NOMO-1 treated with DMSO at 0.1 percent for 48 hours (cell line): ENCODE results near the gene CTBP1.

ENCODE experiments used
- DNase-seq: peaks from one replicate; lab custom pipeline; 2025; ENCODE audit not compliant: unreplicated experiment; lab: John Stamatoyannopoulos, UW

The CTBP1 gene

GRCh38 chr4:1199556-1200331, 49.2 kb downstream of the CTBP1 start:
- no peak for DNase-seq

- DNase-seq = no peak
These were observed 50.7 kb downstream of the CTBP1 start for GRCh38 chr4:1198098-1198844.

GRCh38 chr4:1196421-1197183, 52.3 kb downstream of the CTBP1 start:
- DNase-seq = no peak

GRCh38 chr4:1195891-1196401, 53.0 kb downstream of the CTBP1 start:
- DNase-seq = no peak

- no peak for DNase-seq
These were observed 53.7 kb downstream of the CTBP1 start for GRCh38 chr4:1195109-1195671.

GRCh38 chr4:1194010-1194900, 54.7 kb downstream of the CTBP1 start:
- DNase-seq = no peak

- no peak for DNase-seq
These were observed 55.5 kb downstream of the CTBP1 start for GRCh38 chr4:1193206-1194009.

GRCh38 chr4:1192493-1193205, 56.3 kb downstream of the CTBP1 start:
- DNase-seq = no peak

GRCh38 chr4:1192091-1192492, 56.8 kb downstream of the CTBP1 start:
- no peak for DNase-seq

GRCh38 chr4:1191621-1192020, 57.3 kb downstream of the CTBP1 start:
- DNase-seq = no peak

GRCh38 chr4:1187182-1187581, 61.7 kb downstream of the CTBP1 start:
- DNase-seq = peak; percentile 31

- peak; percentile 90 for DNase-seq
These were observed 64.8 kb downstream of the CTBP1 start for GRCh38 chr4:1183985-1184773.

GRCh38 chr4:1182313-1182712, 66.6 kb downstream of the CTBP1 start:
- no peak for DNase-seq

GRCh38 chr4:1180663-1181062, 68.3 kb downstream of the CTBP1 start:
- no peak for DNase-seq

GRCh38 chr4:1179976-1180375, 69.0 kb downstream of the CTBP1 start:
- no peak for DNase-seq

- no peak for DNase-seq
These were observed 69.9 kb downstream of the CTBP1 start for GRCh38 chr4:1179089-1179441.

- no peak for DNase-seq
These were observed 70.4 kb downstream of the CTBP1 start for GRCh38 chr4:1178300-1179088.
